Breast epithelium (tissue), 4 donors: Measurements from ENCODE around the gene UBE2E1. TPM values are rescaled to one million over a fixed set of nuclear protein-coding genes. Genes with fewer than 3 reads are reported as not detected.

Experiments used
- DNase-seq, 2 donors: peaks; one replicate each; pipeline ENCODE4 v3.0.0-alpha.2; 2019; ENCODE audit warnings: low spot score in 2 of 2
- H3K27ac ChIP-seq, 2 donors: fragments of 200-600 bp; sonication (generic) in 1 of 2; one replicate each; pipeline ENCODE4 v1.5.1; 2016 to 2019; ENCODE audit warnings: mild to moderate bottlenecking in 1 of 2
- H3K27me3 ChIP-seq, 2 donors: fragments of 200-600 bp; sonication (generic) in 1 of 2; one replicate each; pipeline versions ENCODE4 v1.5.1 to v1.6.0; 2017 to 2019; ENCODE audit warnings: control low read depth in 1 of 2, mild to moderate bottlenecking in 1 of 2
- H3K36me3 ChIP-seq: fragments of 200-600 bp; one replicate; pipeline ENCODE4 v1.5.1; 2019
- H3K4me1 ChIP-seq, 2 donors: fragments of 200-600 bp; sonication (generic); one replicate each; pipeline ENCODE4 v1.5.1; 2016 to 2019; ENCODE audit warnings: control low read depth in 1 of 2
- H3K4me3 ChIP-seq, 3 donors: fragments of 200-600 bp; sonication (generic); 1 replicate in 2 of 3; 2 replicates in 1 of 3; pipeline ENCODE4 v1.5.1; 2016 to 2019; ENCODE audit warnings: mild to moderate bottlenecking in 3 of 3, moderate library complexity in 2 of 3
- H3K9me3 ChIP-seq, 2 donors: fragments of 200-600 bp; sonication (generic) in 1 of 2; one replicate each; pipeline ENCODE4 v1.5.1; 2016 to 2019; ENCODE audit warnings: control low read depth in 1 of 2
- CTCF ChIP-seq, 3 donors: fragments of 450-650 bp; IDR thresholded peaks; one replicate each; pipeline ENCODE4 v1.5.1; 2016 to 2017; ENCODE audit warnings: antibody characterized with exemption in 3 of 3, mild to moderate bottlenecking in 3 of 3, moderate library complexity in 3 of 3
- POLR2A ChIP-seq: fragments of 450-650 bp; IDR thresholded peaks from one replicate; pipeline ENCODE4 v1.6.1; 2016; ENCODE audit warnings: antibody characterized with exemption, mild to moderate bottlenecking, moderate library complexity
- POLR2AphosphoS5 ChIP-seq, 3 donors: sonication (generic); formaldehyde crosslinking; IDR thresholded peaks; one replicate each; pipeline ENCODE4 v1.6.1; 2017; ENCODE audit warnings: antibody characterized with exemption in 3 of 3
- intact Hi-C: fragments of 100-400 bp; cut with DNase I; formaldehyde crosslinking; loops from one replicate; pipeline ENCODE4 v1.15.1; 2023; ENCODE audit warnings: low total_unique reads
- total RNA-seq, 3 donors: library from RNA; depleted of rRNA; stranded (reverse); fragments of >200 nt; gene quantifications; one replicate each; pipeline ENCODE4 v1.1.0, GENCODE V29; 2016

UBE2E1 gene
- total RNA-seq, 3 donors from 2014 or later = 86.4 to 127 (median 111) TPM

- Histone ChIP-seq H3K27ac (no peak overlapping the region), H3K36me3 (no peaks in the 10 kb centered on the region), H3K27me3 (no peaks in the 10 kb centered on the region), H3K9me3 (no peaks in the 10 kb centered on the region), H3K4me3 (no peak overlapping the region), H3K4me1 (no peaks in the 10 kb centered on the region)
- intact Hi-C loops = no loop called here
- TF ChIP-seq POLR2A (no peak), POLR2AphosphoS5 (IDR thresholded peaks at IDR 0.05) (no peak)
- DNase-seq = no peak
Observed at GRCh38 chr3:23781051-23781450, 24.7 kb upstream of the UBE2E1 start.

- DNase-seq = no peak
- no peak for TF ChIP-seq CTCF (IDR thresholded peaks at IDR 0.05)
- TF ChIP-seq POLR2AphosphoS5 (IDR thresholded peaks at IDR 0.05) = no peak
- no peak for TF ChIP-seq POLR2A
- Histone ChIP-seq H3K27me3 (no peaks in the 10 kb centered on the region), H3K36me3 (no peaks in the 10 kb centered on the region), H3K27ac (no peak overlapping the region), H3K4me1 (no peaks in the 10 kb centered on the region), H3K4me3 (no peak overlapping the region), H3K9me3 (no peaks in the 10 kb centered on the region)
- intact Hi-C loops = no loop called here
Observed at GRCh38 chr3:23781871-23782270, 23.9 kb upstream of the UBE2E1 start.

- no peaks in the 10 kb centered on the region for H3K4me1 ChIP-seq
- no peaks in the 10 kb centered on the region for H3K9me3 ChIP-seq
- H3K27ac ChIP-seq = no peak overlapping the region
- H3K36me3 ChIP-seq = no peaks in the 10 kb centered on the region
- no peaks in the 10 kb centered on the region for H3K27me3 ChIP-seq
- intact Hi-C loops = no loop called here
- no peak overlapping the region for H3K4me3 ChIP-seq
- TF ChIP-seq POLR2AphosphoS5 (IDR thresholded peaks at IDR 0.05) = no peak
- TF ChIP-seq POLR2A = no peak
- no peak for TF ChIP-seq CTCF (IDR thresholded peaks at IDR 0.05)
- no peak for DNase-seq
Observed at GRCh38 chr3:23785097-23785645, 20.6 kb upstream of the UBE2E1 start.

GRCh38 chr3:23785882-23786281 is 19.9 kb upstream of the UBE2E1 start:
- no peak for DNase-seq
- H3K27ac ChIP-seq = no peak overlapping the region
- no peaks in the 10 kb centered on the region for H3K4me1 ChIP-seq
- H3K9me3 ChIP-seq = no peaks in the 10 kb centered on the region
- no peak for TF ChIP-seq POLR2AphosphoS5 (IDR thresholded peaks at IDR 0.05)
- TF ChIP-seq CTCF (IDR thresholded peaks at IDR 0.05) = no peak
- no peaks in the 10 kb centered on the region for H3K27me3 ChIP-seq
- no peak overlapping the region for H3K4me3 ChIP-seq
- intact Hi-C loops = no loop called here
- no peaks in the 10 kb centered on the region for H3K36me3 ChIP-seq

GRCh38 chr3:23791678-23792077 is 14.1 kb upstream of the UBE2E1 start:
- Histone ChIP-seq H3K27me3 (no peaks in the 10 kb centered on the region), H3K27ac (no peak overlapping the region), H3K4me3 (no peak overlapping the region), H3K36me3 (no peaks in the 10 kb centered on the region), H3K4me1 (no peaks in the 10 kb centered on the region), H3K9me3 (no peaks in the 10 kb centered on the region)
- intact Hi-C loops = no loop called here
- no peak for DNase-seq
- TF ChIP-seq CTCF (IDR thresholded peaks at IDR 0.05) (no peak), POLR2AphosphoS5 (IDR thresholded peaks at IDR 0.05) (no peak), POLR2A (no peak)
